GM23338 (cell line): Measurements from ENCODE around the gene CD8A.

ENCODE experiments used
- CREB1 ChIP-seq: fragments of 250-450 bp; sonication (Bioruptor Pico); IDR thresholded peaks from 2 replicates; pipeline ENCODE4 v1.5.0; 2020; ENCODE audit warnings: low read depth, mild to moderate bottlenecking, moderate library complexity
- EZH2 ChIP-seq: fragments of 200-600 bp; sonication (generic); IDR thresholded peaks from one replicate; pipeline ENCODE4 v1.8.0; 2017; ENCODE audit warnings: antibody characterized with exemption, mild to moderate bottlenecking, low read depth; ENCODE audit not compliant: unreplicated experiment
- EZH2phosphoT487 ChIP-seq: fragments of 200-600 bp; sonication (generic); IDR thresholded peaks from one replicate; pipeline ENCODE4 v1.8.1; 2018; ENCODE audit warnings: antibody characterized with exemption; ENCODE audit not compliant: unreplicated experiment
- POLR2AphosphoS5 ChIP-seq: IDR thresholded peaks from 2 replicates; pipeline ENCODE4 v1.6.1; 2016; ENCODE audit warnings: antibody characterized with exemption, low read depth
- ZNF462 ChIP-seq: fragments of 250-450 bp; sonication (Bioruptor Pico); IDR thresholded peaks from 2 replicates; pipeline ENCODE4 v1.5.0; 2020; ENCODE audit warnings: mild to moderate bottlenecking, moderate library complexity
- TF ChIP-seq, protein P1 (sequence below), 2 experiments: fragments of 200-600 bp in 1 of 2; sonication (generic) in 1 of 2; conservative IDR thresholded peaks; 2 replicates each; pipeline versions ENCODE4 v1.5.1 to v1.6.1; 2016 to 2017; ENCODE audit warnings: antibody characterized with exemption in 2 of 2, low read depth in 2 of 2, mild to moderate bottlenecking in 2 of 2, moderate library complexity in 1 of 2

DNA sequence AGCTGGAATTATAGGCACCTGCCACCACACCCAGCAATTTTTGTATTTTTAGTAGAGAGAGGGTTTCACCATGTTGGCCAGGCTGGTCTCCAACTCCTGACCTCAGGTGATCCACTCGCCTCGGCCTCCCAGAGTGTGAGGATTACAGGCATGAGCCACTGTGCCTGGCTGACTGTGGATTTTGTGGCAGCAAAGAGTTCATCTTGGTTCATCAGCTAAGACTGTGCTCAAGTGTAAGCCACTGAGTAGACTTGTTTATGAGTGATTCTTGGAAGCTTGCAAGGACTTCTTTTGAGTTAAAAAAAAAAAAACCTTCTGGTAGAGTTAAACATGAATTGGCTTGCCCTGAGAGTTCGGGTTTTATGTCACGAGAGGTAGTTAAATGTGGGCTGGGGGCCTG is 36.2 kb upstream of the CD8A start:
- TF ChIP-seq POLR2AphosphoS5 = no peak
- TF ChIP-seq, protein P1, sequence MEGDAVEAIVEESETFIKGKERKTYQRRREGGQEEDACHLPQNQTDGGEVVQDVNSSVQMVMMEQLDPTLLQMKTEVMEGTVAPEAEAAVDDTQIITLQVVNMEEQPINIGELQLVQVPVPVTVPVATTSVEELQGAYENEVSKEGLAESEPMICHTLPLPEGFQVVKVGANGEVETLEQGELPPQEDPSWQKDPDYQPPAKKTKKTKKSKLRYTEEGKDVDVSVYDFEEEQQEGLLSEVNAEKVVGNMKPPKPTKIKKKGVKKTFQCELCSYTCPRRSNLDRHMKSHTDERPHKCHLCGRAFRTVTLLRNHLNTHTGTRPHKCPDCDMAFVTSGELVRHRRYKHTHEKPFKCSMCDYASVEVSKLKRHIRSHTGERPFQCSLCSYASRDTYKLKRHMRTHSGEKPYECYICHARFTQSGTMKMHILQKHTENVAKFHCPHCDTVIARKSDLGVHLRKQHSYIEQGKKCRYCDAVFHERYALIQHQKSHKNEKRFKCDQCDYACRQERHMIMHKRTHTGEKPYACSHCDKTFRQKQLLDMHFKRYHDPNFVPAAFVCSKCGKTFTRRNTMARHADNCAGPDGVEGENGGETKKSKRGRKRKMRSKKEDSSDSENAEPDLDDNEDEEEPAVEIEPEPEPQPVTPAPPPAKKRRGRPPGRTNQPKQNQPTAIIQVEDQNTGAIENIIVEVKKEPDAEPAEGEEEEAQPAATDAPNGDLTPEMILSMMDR (conservative IDR thresholded peaks at IDR 0.05; ENCODE audit: low read depth in 2 of 2) = no peak
- no peak for TF ChIP-seq EZH2
- TF ChIP-seq ZNF462 = no peak
- TF ChIP-seq EZH2phosphoT487 = no peak
- no peak for TF ChIP-seq CREB1 (CRISPR knock-in tag)
